ENCODE measurements around the gene PERM1. TPM values are rescaled to one million over a fixed set of nuclear protein-coding genes. Genes with fewer than 3 reads are reported as not detected.

PERM1 gene
- total RNA-seq, 1 experiment from 2014 or later, result not detected

- TF ChIP-seq ARID4B (CRISPR knock-in tag; IDR thresholded peaks at IDR 0.05; ENCODE audit: borderline replicate concordance) (no peak), MLX (CRISPR knock-in tag; IDR thresholded peaks at IDR 0.05) (no peak), SMAD3 (CRISPR knock-in tag; IDR thresholded peaks at IDR 0.05; ENCODE audit: borderline replicate concordance) (no peak), ATF3 (CRISPR knock-in tag; conservative IDR thresholded peaks at IDR 0.05) (no peak), ETV6 (CRISPR knock-in tag; IDR thresholded peaks at IDR 0.05) (no peak), ZNF317 (CRISPR knock-in tag; IDR thresholded peaks at IDR 0.05; ENCODE audit: borderline replicate concordance, low read depth) (no peak), MXD4 (CRISPR knock-in tag; IDR thresholded peaks at IDR 0.05; ENCODE audit: borderline replicate concordance) (no peak), ZNF425 (CRISPR knock-in tag; conservative IDR thresholded peaks at IDR 0.05) (no peak), MAX (CRISPR knock-in tag; IDR thresholded peaks at IDR 0.05) (no peak), GABPB1 (CRISPR knock-in tag; IDR thresholded peaks at IDR 0.05) (no peak)
These were observed 43.8 kb upstream of the PERM1 start (continued) for GRCh38 chr1:1025730-1026129.

GRCh38 chr1:1024771-1025699 lies 43.1 kb upstream of the PERM1 start:
- peak; percentile 85 for DNase-seq (ENCODE audit: low spot score)
- Mint-ChIP-seq H3K9me3 (no peaks in the 10 kb centered on the region), H3K4me1 (peaks cover 33% of the 10 kb centered on the region), H3K27me3 (ENCODE audit: low read depth) (no peaks in the 10 kb centered on the region; the same call in 1 of the 2 replicates), H3K4me3 (no peak overlapping the region), H3K36me3 (no peaks in the 10 kb centered on the region), H3K27ac (no peak overlapping the region)
- ChIA-PET CTCF (interaction anchor here (0.5 to 2.8 kb wide), 10 partner anchors 7 to 119 kb away, joined by 3 to 16 read pairs (median 4); no protein-coding TSS in a partner anchor), POLR2A (interaction anchor here (1.5 to 3.6 kb wide), 3 partner anchors 9 to 15 kb away, joined by 4 to 15 read pairs (median 9); no protein-coding TSS in a partner anchor)
- peak; percentile 73 for ATAC-seq
- TF ChIP-seq NFE2L1 (CRISPR knock-in tag; IDR thresholded peaks at IDR 0.05) (no peak), ERG (CRISPR knock-in tag; IDR thresholded peaks at IDR 0.05) (no peak), FOXP1 (CRISPR knock-in tag; IDR thresholded peaks at IDR 0.05; ENCODE audit: borderline replicate concordance) (no peak), USF2 (CRISPR knock-in tag; IDR thresholded peaks at IDR 0.05) (no peak), ATF1 (CRISPR knock-in tag; IDR thresholded peaks at IDR 0.05) (no peak), HMGA2 (CRISPR knock-in tag; IDR thresholded peaks at IDR 0.05) (no peak), ZNF416 (CRISPR knock-in tag; IDR thresholded peaks at IDR 0.05) (no peak), NFATC4 (CRISPR knock-in tag; IDR thresholded peaks at IDR 0.05) (no peak), E2F5 (CRISPR knock-in tag; IDR thresholded peaks at IDR 0.05) (no peak), NR1H2 (CRISPR knock-in tag; IDR thresholded peaks at IDR 0.05) (no peak), ZMAT4 (CRISPR knock-in tag; IDR thresholded peaks at IDR 0.05) (no peak), ZSCAN18 (CRISPR knock-in tag; IDR thresholded peaks at IDR 0.05) (no peak)

Measured in WTC11 (cell line).